ENCODE results near the gene NELL2. TPM values are rescaled to one million over a fixed set of nuclear protein-coding genes. Genes with fewer than 3 reads are reported as not detected.

NELL2 gene
- total RNA-seq, 1 donor from 2014 or later: 27.1 TPM

- Mint-ChIP-seq H3K27ac (no peak overlapping the region), H3K4me1 (ENCODE audit: unreplicated experiment) (no peaks in the 10 kb centered on the region), H3K9me3 (no peaks in the 10 kb centered on the region), H3K36me3 (no peaks in the 10 kb centered on the region), H3K4me3 (no peak overlapping the region), H3K27me3 (no peaks in the 10 kb centered on the region)
- no peak for DNase-seq (ENCODE audit: extremely low spot score, unreplicated experiment)
- TF ChIP-seq CTCF (conservative IDR thresholded peaks at IDR 0.05): no peak
These were observed 238.2 kb downstream of the NELL2 start for GRCh38 chr12:44637875-44638274.

DNA sequence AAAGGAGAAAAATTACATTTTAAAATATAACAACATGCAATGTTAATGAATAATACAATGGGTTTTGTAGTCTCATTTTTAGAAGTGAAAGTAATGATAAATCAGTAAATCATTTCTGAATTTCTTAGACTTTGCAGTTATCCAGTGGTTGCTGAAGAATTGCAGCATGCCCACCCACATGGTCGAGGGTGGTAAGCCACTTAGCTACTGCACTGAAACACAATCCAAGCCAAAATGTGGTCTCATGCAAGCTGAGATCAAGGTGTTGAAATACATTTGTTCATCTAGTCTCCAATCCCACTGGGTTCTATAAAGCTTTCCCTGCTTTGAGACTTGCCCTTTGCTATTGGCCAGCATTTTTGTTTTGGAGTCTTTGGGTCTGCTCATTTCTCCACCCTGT, 247.9 kb downstream of the NELL2 start:
- Mint-ChIP-seq H3K4me3 (no peak overlapping the region), H3K27ac (no peak overlapping the region), H3K27me3 (no peaks in the 10 kb centered on the region), H3K4me1 (ENCODE audit: unreplicated experiment) (peaks cover 11% of the 10 kb centered on the region), H3K36me3 (no peaks in the 10 kb centered on the region), H3K9me3 (no peaks in the 10 kb centered on the region)
- no peak for TF ChIP-seq CTCF (conservative IDR thresholded peaks at IDR 0.05)
- DNase-seq (ENCODE audit: extremely low spot score, unreplicated experiment): no peak

DNA sequence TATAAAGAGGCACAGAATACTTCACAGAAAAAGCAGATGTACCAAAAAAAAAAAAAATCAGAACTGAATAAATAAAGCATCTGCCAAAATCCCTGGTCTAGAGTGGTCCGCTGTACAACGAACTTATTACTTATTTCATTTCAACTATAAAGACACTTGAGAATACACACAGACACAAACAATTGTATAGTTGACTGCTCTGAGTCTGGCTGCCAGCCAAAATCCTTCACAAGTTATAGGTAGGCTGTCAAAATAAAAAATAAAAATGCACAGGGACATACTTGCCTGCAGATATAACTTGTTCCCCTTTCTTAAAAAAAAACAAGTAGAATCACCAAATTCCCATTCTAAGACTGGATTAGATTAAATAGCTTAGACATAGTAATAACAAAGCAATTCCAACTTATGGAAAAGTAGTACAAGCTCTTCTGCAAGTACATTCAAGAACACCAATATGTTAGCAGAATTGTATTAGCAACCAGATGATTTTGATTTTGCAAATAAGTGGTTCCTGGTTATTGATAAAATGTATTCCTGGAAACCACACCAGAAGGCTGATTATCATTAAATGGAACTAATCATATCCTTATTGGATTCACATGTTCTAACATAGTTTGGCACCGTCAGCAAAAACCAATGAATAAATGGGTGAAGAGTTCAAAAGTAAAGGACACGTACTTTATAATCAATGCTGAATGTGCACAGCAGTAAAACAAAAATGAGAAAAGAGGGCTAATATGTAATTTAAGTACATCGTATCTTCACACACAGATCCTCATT, 248.5 kb downstream of the NELL2 start:
- TF ChIP-seq CTCF (conservative IDR thresholded peaks at IDR 0.05): no peak
- DNase-seq (ENCODE audit: extremely low spot score, unreplicated experiment): no peak
- Mint-ChIP-seq H3K4me1 (ENCODE audit: unreplicated experiment) (peaks cover 11% of the 10 kb centered on the region), H3K36me3 (no peaks in the 10 kb centered on the region), H3K4me3 (no peak overlapping the region), H3K27me3 (no peaks in the 10 kb centered on the region), H3K27ac (no peak overlapping the region), H3K9me3 (no peaks in the 10 kb centered on the region)

DNA sequence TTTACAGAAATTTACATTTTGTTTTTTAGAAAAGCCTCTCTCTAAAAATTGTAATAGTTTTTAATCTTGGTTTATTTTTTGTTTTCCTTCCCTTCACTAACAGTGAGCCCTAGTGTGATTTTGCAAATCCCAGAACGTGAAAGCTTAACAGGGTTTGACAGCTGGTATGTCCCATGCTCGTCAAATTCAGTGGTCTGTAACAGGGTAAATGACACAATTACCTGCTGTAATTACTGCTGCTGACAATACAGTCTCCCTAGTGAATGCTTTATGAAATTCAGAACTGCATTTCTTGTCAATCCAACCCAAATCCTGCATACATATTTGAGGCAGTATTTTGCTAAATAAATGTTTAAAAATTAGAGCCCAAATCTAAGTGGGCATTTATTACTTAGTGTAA, 249.2 kb downstream of the NELL2 start:
- no peak for TF ChIP-seq CTCF (conservative IDR thresholded peaks at IDR 0.05)
- Mint-ChIP-seq H3K4me3 (no peak overlapping the region), H3K27ac (no peak overlapping the region), H3K4me1 (ENCODE audit: unreplicated experiment) (peaks cover 11% of the 10 kb centered on the region), H3K9me3 (no peaks in the 10 kb centered on the region), H3K36me3 (no peaks in the 10 kb centered on the region), H3K27me3 (no peaks in the 10 kb centered on the region)
- no peak for DNase-seq (ENCODE audit: extremely low spot score, unreplicated experiment)

DNA sequence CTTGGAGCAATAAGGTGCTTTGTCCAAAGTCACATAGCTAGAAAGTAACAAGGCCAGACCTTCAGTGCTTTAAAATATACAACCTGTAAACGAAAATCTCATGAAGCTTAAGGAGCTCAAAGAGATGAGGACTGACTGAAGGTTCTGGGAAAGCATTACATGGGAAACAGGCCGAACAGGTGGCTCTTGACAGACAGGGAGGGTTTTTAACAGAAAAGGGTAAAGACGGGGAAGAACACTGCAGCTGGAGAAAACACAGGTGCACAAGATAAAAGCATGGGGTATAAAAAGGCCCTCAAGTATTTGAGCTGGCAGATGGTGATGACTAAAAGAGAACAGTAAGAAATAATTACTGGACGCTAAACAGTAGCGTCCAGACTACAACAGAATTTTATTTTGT, 257.2 kb downstream of the NELL2 start:
- no peak overlapping the region for H3K4me3 Mint-ChIP-seq
- no peaks in the 10 kb centered on the region for H3K9me3 Mint-ChIP-seq
- no peak for TF ChIP-seq CTCF (conservative IDR thresholded peaks at IDR 0.05)
- H3K27me3 Mint-ChIP-seq: no peaks in the 10 kb centered on the region
- H3K27ac Mint-ChIP-seq: no peak overlapping the region
- no peaks in the 10 kb centered on the region for H3K36me3 Mint-ChIP-seq
- DNase-seq (ENCODE audit: extremely low spot score, unreplicated experiment): no peak
- H3K4me1 Mint-ChIP-seq (ENCODE audit: unreplicated experiment): no peaks in the 10 kb centered on the region
